Lower lobe of right lung (tissue), 2 donors: ENCODE data around the gene GBP6. TPM values are rescaled to one million over a fixed set of nuclear protein-coding genes. Genes with fewer than 3 reads are reported as not detected.

Source experiments
- ATAC-seq, 2 donors: fragments of 200-7000 bp; cut with Tn5 transposase; one replicate each; pipeline ENCODE4 v1.9.1; 2020 to 2022; ENCODE audit warnings: mild to moderate bottlenecking in 2 of 2, moderate library complexity in 2 of 2
- DNase-seq: peaks from one replicate; pipeline ENCODE4 v3.0.0-alpha.2; 2020
- H3K27ac ChIP-seq: fragments of 200-600 bp; one replicate; pipeline ENCODE4 v1.8.0; 2022
- H3K27me3 ChIP-seq: fragments of 200-600 bp; one replicate; pipeline ENCODE4 v1.8.0; 2022; ENCODE audit warnings: low read depth
- H3K36me3 ChIP-seq: fragments of 200-600 bp; one replicate; pipeline ENCODE4 v1.8.0; 2022; ENCODE audit warnings: mild to moderate bottlenecking
- H3K4me1 ChIP-seq: fragments of 200-600 bp; one replicate; pipeline ENCODE4 v1.8.0; 2022
- H3K4me3 ChIP-seq: fragments of 200-600 bp; one replicate; pipeline ENCODE4 v1.8.0; 2022; ENCODE audit warnings: mild to moderate bottlenecking
- H3K9me3 ChIP-seq: fragments of 200-600 bp; one replicate; pipeline ENCODE4 v1.8.0; 2022
- CTCF ChIP-seq: fragments of 200-600 bp; IDR thresholded peaks from one replicate; pipeline ENCODE4 v1.8.0; 2022; ENCODE audit warnings: antibody characterized with exemption, mild to moderate bottlenecking
- intact Hi-C: fragments of 100-400 bp; cut with DNase I; formaldehyde crosslinking; loops from one replicate; pipeline ENCODE4 v1.11.0; 2022
- total RNA-seq: library from RNA; stranded (reverse); fragmentation: NEBNext Ultra II Directional; extraction: Animal tissue kit (Norgen Biotek cat#: 25700); gene quantifications from one replicate; pipeline ENCODE4 v1.2.1, GENCODE V29; 2021
- donor health status: DM: no; HTN: yes; CAD: no; lungs with severe emphysema.

Gene GBP6
- total RNA-seq, 1 donor from 2014 or later: 0.68 TPM

GRCh38 chr1:89390707-89391106 is 26.8 kb downstream of the GBP6 start:
- DNase-seq (no peak), ATAC-seq (no peak)
- Histone ChIP-seq H3K4me1 (no peaks in the 10 kb centered on the region), H3K4me3 (no peak overlapping the region), H3K9me3 (no peaks in the 10 kb centered on the region), H3K36me3 (no peaks in the 10 kb centered on the region), H3K27me3 (no peaks in the 10 kb centered on the region), H3K27ac (no peak overlapping the region)
- intact Hi-C loops: no loop called here
- no peak for TF ChIP-seq CTCF

DNA sequence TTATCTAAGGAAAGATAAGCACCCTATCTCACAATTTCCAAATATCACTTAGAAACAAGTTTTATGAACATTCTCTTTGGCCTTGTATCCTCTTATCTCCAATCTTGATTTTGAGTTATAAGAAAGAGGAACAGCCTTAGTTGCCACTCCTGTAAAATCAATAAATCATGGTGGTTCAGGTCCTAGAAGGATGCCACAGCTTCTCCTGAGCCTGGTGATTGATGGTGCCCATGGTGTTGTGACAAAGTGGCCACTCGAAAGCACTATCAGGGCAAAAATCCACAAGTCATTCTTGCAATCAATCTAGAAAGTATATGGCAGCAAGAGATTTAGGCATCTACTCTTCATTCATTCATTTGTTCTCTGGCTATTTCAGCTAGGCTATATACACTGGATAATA is 27.8 kb downstream of the GBP6 start:
- intact Hi-C loops: no loop called here
- ATAC-seq: no peak

GRCh38 chr1:89394851-89395250 is 31.0 kb downstream of the GBP6 start:
- intact Hi-C loops: no loop called here

More for the DNA sequence above, 27.8 kb downstream of the GBP6 start:
- no peaks in the 10 kb centered on the region for H3K9me3 ChIP-seq
- no peaks in the 10 kb centered on the region for H3K36me3 ChIP-seq
- H3K4me3 ChIP-seq: no peak overlapping the region
- no peaks in the 10 kb centered on the region for H3K4me1 ChIP-seq
- H3K27ac ChIP-seq: no peak overlapping the region
- no peak for TF ChIP-seq CTCF
- no peak for DNase-seq
- no peaks in the 10 kb centered on the region for H3K27me3 ChIP-seq

DNA sequence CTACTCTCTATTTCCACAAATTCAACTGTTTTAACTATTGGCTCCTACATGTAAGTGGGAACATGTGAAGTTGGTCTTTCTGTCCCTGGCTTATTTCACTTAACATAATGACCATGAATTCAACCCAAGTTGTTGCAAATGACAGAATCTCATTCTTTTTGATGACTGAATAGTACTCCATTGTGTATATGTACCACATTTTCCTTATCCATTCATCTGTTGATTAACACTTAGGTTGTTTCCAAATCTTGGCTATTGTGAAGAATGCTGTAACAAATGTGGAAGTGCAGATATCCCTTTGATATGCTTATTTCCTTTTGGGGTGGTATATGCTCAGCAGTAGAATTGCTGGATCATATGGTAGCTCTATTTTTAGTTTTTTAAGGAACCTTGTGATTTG is 33.0 kb downstream of the GBP6 start:
- Histone ChIP-seq H3K9me3 (peaks cover 4% of the 10 kb centered on the region), H3K4me3 (no peak overlapping the region), H3K4me1 (no peaks in the 10 kb centered on the region), H3K27me3 (no peaks in the 10 kb centered on the region), H3K27ac (no peak overlapping the region), H3K36me3 (no peaks in the 10 kb centered on the region)
- intact Hi-C loops: no loop called here
- TF ChIP-seq CTCF: no peak
- ATAC-seq: no peak
- no peak for DNase-seq

More at GRCh38 chr1:89394851-89395250, 31.0 kb downstream of the GBP6 start:
- TF ChIP-seq CTCF: no peak
- H3K9me3 ChIP-seq: peaks cover 4% of the 10 kb centered on the region
- ATAC-seq: no peak
- no peak overlapping the region for H3K27ac ChIP-seq
- no peak overlapping the region for H3K4me3 ChIP-seq
- no peaks in the 10 kb centered on the region for H3K36me3 ChIP-seq
- no peak for DNase-seq
- H3K4me1 ChIP-seq: no peaks in the 10 kb centered on the region
- no peaks in the 10 kb centered on the region for H3K27me3 ChIP-seq

GRCh38 chr1:89405275-89405929 is 41.5 kb downstream of the GBP6 start:
- H3K4me1 ChIP-seq: peaks cover 7% of the 10 kb centered on the region
- ATAC-seq (no peak), DNase-seq (no peak)
- H3K27me3 ChIP-seq: no peaks in the 10 kb centered on the region
- H3K9me3 ChIP-seq: no peaks in the 10 kb centered on the region
- TF ChIP-seq CTCF: no peak
- H3K36me3 ChIP-seq: no peaks in the 10 kb centered on the region
- H3K4me3 ChIP-seq: no peak overlapping the region
- H3K27ac ChIP-seq: no peak overlapping the region
- intact Hi-C loops: no loop called here
